GM12878 (cell line): Measurements from ENCODE around the gene TRMU. TPM values are rescaled to one million over a fixed set of nuclear protein-coding genes. Genes with fewer than 3 reads are reported as not detected.

Experiments used
- ATAC-seq: fragments of 200-7000 bp; cut with Tn5 transposase; 3 replicates; pipeline ENCODE4 v1.9.1; 2020; ENCODE audit warnings: mild to moderate bottlenecking, moderate library complexity
- BruUV-seq: library from RNA; stranded (reverse); fragments of 400-500 nt; replicated peaks from 2 replicates; lab custom pipeline; 2021; lab: Mats Ljungman, UMichigan
- CTCF ChIA-PET: fragments of 300-600 bp; sonication (Branson Sonifier 250); formaldehyde crosslinking; extraction: SDS; loops from one replicate; lab custom pipeline; 2021; ENCODE audit warnings: inconsistent platforms; lab: Yijun Ruan, JAX
- POLR2A ChIA-PET: fragments of 350-600 bp; formaldehyde crosslinking; extraction: SDS; loops from one replicate; lab custom pipeline; 2021; ENCODE audit warnings: inconsistent platforms; lab: Charles Lee
- RAD21 ChIA-PET: fragments of 300-600 bp; sonication (Branson Sonifier 250); formaldehyde crosslinking; loops from one replicate; lab custom pipeline; 2023; ENCODE audit warnings: antibody characterized with exemption; ENCODE audit not compliant: unreplicated experiment; lab: Charles Lee
- SMC1A ChIA-PET: fragments of 300-600 bp; sonication (Branson Sonifier 250); formaldehyde crosslinking; loops from one replicate; lab custom pipeline; 2023; ENCODE audit not compliant: unreplicated experiment, uncharacterized antibody; lab: Charles Lee
- DNase-seq: peaks from one replicate; pipeline ENCODE4 v3.0.0-alpha.2; 2011; ENCODE audit warnings: low read depth, low spot score
- FAIRE-seq: peaks from 3 replicates; lab custom pipeline; 2011; peaks lifted over from hg19 to GRCh38; lab: Jason Lieb, UNC
- H2AFZ ChIP-seq: 2 replicates; pipeline ENCODE4 v1.6.0; 2011; ENCODE audit warnings: low read depth, low read length, control low read depth; ENCODE audit not compliant: control insufficient read depth
- H3K27ac ChIP-seq: 2 replicates; pipeline ENCODE4 v1.5.1; 2011; ENCODE audit warnings: control low read depth; ENCODE audit not compliant: control insufficient read depth, insufficient read depth
- H3K27me3 ChIP-seq, 2 experiments: replicated peaks in 1 of 2; 2 replicates each; pipeline versions ENCODE4 v1.6.0 to v1.6.1; 2011; ENCODE audit warnings: low read length in 1 of 2; ENCODE audit not compliant: control insufficient read depth in 2 of 2, insufficient read depth in 2 of 2
- H3K36me3 ChIP-seq, 2 experiments: 2 replicates each; pipeline ENCODE4 v1.5.1; 2011; ENCODE audit warnings: low read length in 1 of 2; ENCODE audit not compliant: control insufficient read depth in 2 of 2, insufficient read depth in 2 of 2
- H3K4me1 ChIP-seq: 2 replicates; pipeline ENCODE4 v1.6.1; 2011; ENCODE audit warnings: mild to moderate bottlenecking, low read length, moderate library complexity, mixed read lengths; ENCODE audit not compliant: control insufficient read depth, insufficient read depth
- H3K4me2 ChIP-seq: 2 replicates; pipeline ENCODE4 v1.6.0; 2011; ENCODE audit warnings: control low read depth; ENCODE audit not compliant: control insufficient read depth, insufficient read depth
- H3K4me3 ChIP-seq: fragments of 200-600 bp; sonication (generic); 2 replicates; pipeline ENCODE4 v1.5.1; 2016
- H3K79me2 ChIP-seq: 2 replicates; pipeline ENCODE4 v1.6.0; 2011; ENCODE audit warnings: low read length; ENCODE audit not compliant: control insufficient read depth, insufficient read depth
- H3K9ac ChIP-seq: 2 replicates; pipeline ENCODE4 v1.8.0; 2011; ENCODE audit warnings: low read length, control low read depth, mixed read lengths; ENCODE audit not compliant: control insufficient read depth, insufficient read depth
- H3K9me3 ChIP-seq: replicated peaks from 3 replicates; pipeline ENCODE4 v1.5.1; 2011; ENCODE audit warnings: mild to moderate bottlenecking, low read length; ENCODE audit not compliant: control insufficient read depth, insufficient read depth
- H4K20me1 ChIP-seq: 2 replicates; pipeline ENCODE4 v1.6.0; 2011; ENCODE audit not compliant: control insufficient read depth, insufficient read depth
- CBX5 ChIP-seq: sonication (generic); IDR thresholded peaks from 2 replicates; pipeline ENCODE4 v1.6.1; 2016; ENCODE audit warnings: low read depth, moderate library complexity, mild to moderate bottlenecking, inconsistent platforms
- DPF2 ChIP-seq: fragments of 450-650 bp; IDR thresholded peaks from 2 replicates; pipeline ENCODE4 v1.6.1; 2017; ENCODE audit warnings: mild to moderate bottlenecking
- JUND ChIP-seq: IDR thresholded peaks from 2 replicates; pipeline ENCODE4 v1.6.1; 2012; ENCODE audit warnings: low read depth, mild to moderate bottlenecking, low read length, improper control_type of control experiment, moderate library complexity
- MTA3 ChIP-seq: IDR thresholded peaks from 2 replicates; pipeline ENCODE4 v1.6.1; 2012; ENCODE audit warnings: low read length, inconsistent platforms, borderline replicate concordance
- NR2C1 ChIP-seq: fragments of 450-650 bp; IDR thresholded peaks from 2 replicates; pipeline ENCODE4 v1.6.1; 2017; ENCODE audit warnings: antibody characterized with exemption, mild to moderate bottlenecking, moderate library complexity
- SPI1 ChIP-seq: IDR thresholded peaks from 2 replicates; pipeline ENCODE4 v1.6.1; 2011; ENCODE audit warnings: low read depth, mild to moderate bottlenecking, low read length, moderate library complexity, borderline replicate concordance; ENCODE audit not compliant: insufficient read depth
- WGBS: methylation state at CpG from one replicate; pipeline ENCODE4 v1.1.6; 2016; ENCODE audit warnings: low lambda C conversion rate; ENCODE audit not compliant: insufficient replicate concordance, insufficient coverage; ENCODE audit errors: missing lambda C conversion rate; 5-methylcytosine and 5-hydroxymethylcytosine counted together
- in situ Hi-C: fragments of 300-500 bp; cut with MboI; formaldehyde crosslinking; loops from 9 replicates; pipeline ENCODE4 v1.14.3; 2018; ENCODE audit warnings: mixed read lengths
- intact Hi-C: fragments of 100-400 bp; cut with micrococcal nuclease; formaldehyde crosslinking; loops from one replicate; pipeline ENCODE4 v1.14.2; 2022; ENCODE audit not compliant: unreplicated experiment
- polyA plus RNA-seq, 11 experiments: library from polyadenylated mRNA; depleted of rRNA in 4 of 11; unstranded in 6 of 11; stranded (reverse) in 5 of 11; fragments of >200 nt; fragmentation: Nextera tagmentation in 4 of 11; fragmentation: Illumina TruSeq in 1 of 11; extraction: Ambion mirVana in 4 of 11; extraction: Trizol in 1 of 11; gene quantifications; 1 replicate in 1 of 11; 2 replicates in 10 of 11; pipeline versions ENCODE4 v1.2.1 to v1.2.3, GENCODE V29; 2011 to 2016; ENCODE audit warnings: inconsistent platforms in 2 of 11, missing spikeins in 2 of 11, low read depth in 1 of 11
- total RNA-seq, 4 experiments: library from RNA; depleted of rRNA in 3 of 4; stranded (reverse); fragments of >200 nt in 3 of 4; fragmentation: Illumina TruSeq in 1 of 4; extraction: Trizol in 1 of 4; gene quantifications; 2 replicates each; pipeline versions ENCODE4 v1.2.1 to v1.2.3, GENCODE V29; 2013 to 2021
- TF ChIP-seq, protein P1 (sequence below): fragments of 450-650 bp; IDR thresholded peaks from 2 replicates; pipeline ENCODE4 v1.6.1; 2016; ENCODE audit warnings: mild to moderate bottlenecking
- TF ChIP-seq, protein P2 (sequence below): fragments of 450-650 bp; IDR thresholded peaks from 2 replicates; pipeline ENCODE4 v1.6.1; 2016; ENCODE audit warnings: mild to moderate bottlenecking, moderate library complexity, borderline replicate concordance
- TF ChIP-seq, protein P3 (sequence below): fragments of 450-650 bp; formaldehyde crosslinking; IDR thresholded peaks from 2 replicates; pipeline ENCODE4 v1.4.0; 2020; ENCODE audit warnings: mild to moderate bottlenecking, moderate library complexity
- TF ChIP-seq, protein P4 (sequence below): fragments of 450-650 bp; IDR thresholded peaks from 2 replicates; pipeline ENCODE4 v1.6.1; 2017; ENCODE audit warnings: mild to moderate bottlenecking, moderate library complexity

Gene TRMU
- total and polyA plus RNA-seq, 10 of the 15 experiments (the other 5 are each of a cell fraction or from before 2014, with no cell fraction given), result 3.5 to 57.0 (median 44.0) TPM

DNA sequence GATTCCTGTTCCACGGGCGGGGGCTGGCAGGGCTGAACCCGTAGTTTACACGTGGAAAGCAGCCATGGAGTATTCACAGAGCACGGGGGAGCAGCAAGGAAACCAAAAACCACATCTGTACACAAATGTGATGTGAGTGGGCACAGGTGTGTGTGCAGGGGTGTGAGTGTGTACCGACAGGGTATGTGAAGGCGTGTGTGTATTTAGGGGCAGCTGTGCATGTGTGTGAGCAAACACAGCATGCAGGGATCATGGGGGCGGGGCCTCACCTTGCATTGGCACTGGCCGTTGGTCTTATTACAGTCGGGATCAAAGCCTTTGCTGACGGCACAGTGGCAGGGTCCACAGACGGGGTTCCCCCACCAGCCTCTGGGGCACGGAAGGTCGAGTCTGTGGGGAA, 58.4 kb downstream of the TRMU start:
- H4K20me1 ChIP-seq, result no peaks in the 10 kb centered on the region
- H3K79me2 ChIP-seq, result no peaks in the 10 kb centered on the region
- in situ Hi-C loops, result no loop called here
- no peak overlapping the region for H3K27ac ChIP-seq
- DNase-seq (no peak), FAIRE-seq (no peak), ATAC-seq (no peak)
- H3K4me1 ChIP-seq, result no peaks in the 10 kb centered on the region
- H3K27me3 ChIP-seq, result no peaks in the 10 kb centered on the region; a peak in 1 of 4 replicates
- no peak overlapping the region for H2AFZ ChIP-seq
- H3K9ac ChIP-seq, result no peak overlapping the region
- H3K36me3 ChIP-seq, result no peaks in the 10 kb centered on the region
- intact Hi-C loops, result no loop called here
- ChIA-PET SMC1A (no interaction called here), CTCF (no interaction called here), RAD21 (no interaction called here), POLR2A (interaction anchor here (0.6 kb wide), 1 partner anchor 8 kb away, joined by 8 read pairs; no protein-coding TSS in a partner anchor)
- WGBS, result 31% methylated on average over 10 of the region's 14 CpGs
- no peak overlapping the region for H3K4me3 ChIP-seq
- BruUV-seq, result no TSS peak
- H3K9me3 ChIP-seq, result no peaks in the 10 kb centered on the region
- no peak overlapping the region for H3K4me2 ChIP-seq
- TF ChIP-seq CBX5 (no peak), NR2C1 (no peak), JUND (no peak), SPI1 (no peak), MTA3 (no peak), DPF2 (no peak)
- TF ChIP-seq, protein P1, sequence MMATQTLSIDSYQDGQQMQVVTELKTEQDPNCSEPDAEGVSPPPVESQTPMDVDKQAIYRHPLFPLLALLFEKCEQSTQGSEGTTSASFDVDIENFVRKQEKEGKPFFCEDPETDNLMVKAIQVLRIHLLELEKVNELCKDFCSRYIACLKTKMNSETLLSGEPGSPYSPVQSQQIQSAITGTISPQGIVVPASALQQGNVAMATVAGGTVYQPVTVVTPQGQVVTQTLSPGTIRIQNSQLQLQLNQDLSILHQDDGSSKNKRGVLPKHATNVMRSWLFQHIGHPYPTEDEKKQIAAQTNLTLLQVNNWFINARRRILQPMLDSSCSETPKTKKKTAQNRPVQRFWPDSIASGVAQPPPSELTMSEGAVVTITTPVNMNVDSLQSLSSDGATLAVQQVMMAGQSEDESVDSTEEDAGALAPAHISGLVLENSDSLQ, result no peak
- TF ChIP-seq, protein P2, sequence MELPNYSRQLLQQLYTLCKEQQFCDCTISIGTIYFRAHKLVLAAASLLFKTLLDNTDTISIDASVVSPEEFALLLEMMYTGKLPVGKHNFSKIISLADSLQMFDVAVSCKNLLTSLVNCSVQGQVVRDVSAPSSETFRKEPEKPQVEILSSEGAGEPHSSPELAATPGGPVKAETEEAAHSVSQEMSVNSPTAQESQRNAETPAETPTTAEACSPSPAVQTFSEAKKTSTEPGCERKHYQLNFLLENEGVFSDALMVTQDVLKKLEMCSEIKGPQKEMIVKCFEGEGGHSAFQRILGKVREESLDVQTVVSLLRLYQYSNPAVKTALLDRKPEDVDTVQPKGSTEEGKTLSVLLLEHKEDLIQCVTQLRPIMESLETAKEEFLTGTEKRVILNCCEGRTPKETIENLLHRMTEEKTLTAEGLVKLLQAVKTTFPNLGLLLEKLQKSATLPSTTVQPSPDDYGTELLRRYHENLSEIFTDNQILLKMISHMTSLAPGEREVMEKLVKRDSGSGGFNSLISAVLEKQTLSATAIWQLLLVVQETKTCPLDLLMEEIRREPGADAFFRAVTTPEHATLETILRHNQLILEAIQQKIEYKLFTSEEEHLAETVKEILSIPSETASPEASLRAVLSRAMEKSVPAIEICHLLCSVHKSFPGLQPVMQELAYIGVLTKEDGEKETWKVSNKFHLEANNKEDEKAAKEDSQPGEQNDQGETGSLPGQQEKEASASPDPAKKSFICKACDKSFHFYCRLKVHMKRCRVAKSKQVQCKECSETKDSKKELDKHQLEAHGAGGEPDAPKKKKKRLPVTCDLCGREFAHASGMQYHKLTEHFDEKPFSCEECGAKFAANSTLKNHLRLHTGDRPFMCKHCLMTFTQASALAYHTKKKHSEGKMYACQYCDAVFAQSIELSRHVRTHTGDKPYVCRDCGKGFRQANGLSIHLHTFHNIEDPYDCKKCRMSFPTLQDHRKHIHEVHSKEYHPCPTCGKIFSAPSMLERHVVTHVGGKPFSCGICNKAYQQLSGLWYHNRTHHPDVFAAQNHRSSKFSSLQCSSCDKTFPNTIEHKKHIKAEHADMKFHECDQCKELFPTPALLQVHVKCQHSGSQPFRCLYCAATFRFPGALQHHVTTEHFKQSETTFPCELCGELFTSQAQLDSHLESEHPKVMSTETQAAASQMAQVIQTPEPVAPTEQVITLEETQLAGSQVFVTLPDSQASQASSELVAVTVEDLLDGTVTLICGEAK, result no peak
- TF ChIP-seq, protein P3, sequence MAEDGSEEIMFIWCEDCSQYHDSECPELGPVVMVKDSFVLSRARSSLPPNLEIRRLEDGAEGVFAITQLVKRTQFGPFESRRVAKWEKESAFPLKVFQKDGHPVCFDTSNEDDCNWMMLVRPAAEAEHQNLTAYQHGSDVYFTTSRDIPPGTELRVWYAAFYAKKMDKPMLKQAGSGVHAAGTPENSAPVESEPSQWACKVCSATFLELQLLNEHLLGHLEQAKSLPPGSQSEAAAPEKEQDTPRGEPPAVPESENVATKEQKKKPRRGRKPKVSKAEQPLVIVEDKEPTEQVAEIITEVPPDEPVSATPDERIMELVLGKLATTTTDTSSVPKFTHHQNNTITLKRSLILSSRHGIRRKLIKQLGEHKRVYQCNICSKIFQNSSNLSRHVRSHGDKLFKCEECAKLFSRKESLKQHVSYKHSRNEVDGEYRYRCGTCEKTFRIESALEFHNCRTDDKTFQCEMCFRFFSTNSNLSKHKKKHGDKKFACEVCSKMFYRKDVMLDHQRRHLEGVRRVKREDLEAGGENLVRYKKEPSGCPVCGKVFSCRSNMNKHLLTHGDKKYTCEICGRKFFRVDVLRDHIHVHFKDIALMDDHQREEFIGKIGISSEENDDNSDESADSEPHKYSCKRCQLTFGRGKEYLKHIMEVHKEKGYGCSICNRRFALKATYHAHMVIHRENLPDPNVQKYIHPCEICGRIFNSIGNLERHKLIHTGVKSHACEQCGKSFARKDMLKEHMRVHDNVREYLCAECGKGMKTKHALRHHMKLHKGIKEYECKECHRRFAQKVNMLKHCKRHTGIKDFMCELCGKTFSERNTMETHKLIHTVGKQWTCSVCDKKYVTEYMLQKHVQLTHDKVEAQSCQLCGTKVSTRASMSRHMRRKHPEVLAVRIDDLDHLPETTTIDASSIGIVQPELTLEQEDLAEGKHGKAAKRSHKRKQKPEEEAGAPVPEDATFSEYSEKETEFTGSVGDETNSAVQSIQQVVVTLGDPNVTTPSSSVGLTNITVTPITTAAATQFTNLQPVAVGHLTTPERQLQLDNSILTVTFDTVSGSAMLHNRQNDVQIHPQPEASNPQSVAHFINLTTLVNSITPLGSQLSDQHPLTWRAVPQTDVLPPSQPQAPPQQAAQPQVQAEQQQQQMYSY (CRISPR knock-in tag), result no peak
- TF ChIP-seq, protein P4, sequence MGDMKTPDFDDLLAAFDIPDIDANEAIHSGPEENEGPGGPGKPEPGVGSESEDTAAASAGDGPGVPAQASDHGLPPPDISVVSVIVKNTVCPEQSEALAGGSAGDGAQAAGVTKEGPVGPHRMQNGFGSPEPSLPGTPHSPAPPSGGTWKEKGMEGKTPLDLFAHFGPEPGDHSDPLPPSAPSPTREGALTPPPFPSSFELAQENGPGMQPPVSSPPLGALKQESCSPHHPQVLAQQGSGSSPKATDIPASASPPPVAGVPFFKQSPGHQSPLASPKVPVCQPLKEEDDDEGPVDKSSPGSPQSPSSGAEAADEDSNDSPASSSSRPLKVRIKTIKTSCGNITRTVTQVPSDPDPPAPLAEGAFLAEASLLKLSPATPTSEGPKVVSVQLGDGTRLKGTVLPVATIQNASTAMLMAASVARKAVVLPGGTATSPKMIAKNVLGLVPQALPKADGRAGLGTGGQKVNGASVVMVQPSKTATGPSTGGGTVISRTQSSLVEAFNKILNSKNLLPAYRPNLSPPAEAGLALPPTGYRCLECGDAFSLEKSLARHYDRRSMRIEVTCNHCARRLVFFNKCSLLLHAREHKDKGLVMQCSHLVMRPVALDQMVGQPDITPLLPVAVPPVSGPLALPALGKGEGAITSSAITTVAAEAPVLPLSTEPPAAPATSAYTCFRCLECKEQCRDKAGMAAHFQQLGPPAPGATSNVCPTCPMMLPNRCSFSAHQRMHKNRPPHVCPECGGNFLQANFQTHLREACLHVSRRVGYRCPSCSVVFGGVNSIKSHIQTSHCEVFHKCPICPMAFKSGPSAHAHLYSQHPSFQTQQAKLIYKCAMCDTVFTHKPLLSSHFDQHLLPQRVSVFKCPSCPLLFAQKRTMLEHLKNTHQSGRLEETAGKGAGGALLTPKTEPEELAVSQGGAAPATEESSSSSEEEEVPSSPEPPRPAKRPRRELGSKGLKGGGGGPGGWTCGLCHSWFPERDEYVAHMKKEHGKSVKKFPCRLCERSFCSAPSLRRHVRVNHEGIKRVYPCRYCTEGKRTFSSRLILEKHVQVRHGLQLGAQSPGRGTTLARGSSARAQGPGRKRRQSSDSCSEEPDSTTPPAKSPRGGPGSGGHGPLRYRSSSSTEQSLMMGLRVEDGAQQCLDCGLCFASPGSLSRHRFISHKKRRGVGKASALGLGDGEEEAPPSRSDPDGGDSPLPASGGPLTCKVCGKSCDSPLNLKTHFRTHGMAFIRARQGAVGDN, result no peak
